ENCODE data around the gene KCNJ14. TPM values are rescaled to one million over a fixed set of nuclear protein-coding genes. Genes with fewer than 3 reads are reported as not detected.

The KCNJ14 gene
- total RNA-seq, 2 experiments from 2014 or later, result 1.3 to 1.5 TPM

GRCh38 chr19:48477698-48478338 is 22.4 kb downstream of the KCNJ14 start:
- POLR2A ChIA-PET, result no interaction called here
- Mint-ChIP-seq H3K4me1 (ENCODE audit: low read depth) (peaks cover 23% of the 10 kb centered on the region), H3K36me3 (ENCODE audit: low read depth) (peaks cover 4% of the 10 kb centered on the region), H3K27me3 (no peaks in the 10 kb centered on the region), H3K4me3 (no peak overlapping the region), H3K9me3 (no peaks in the 10 kb centered on the region), H3K27ac (no peak overlapping the region)
- TF ChIP-seq CTCF (IDR thresholded peaks at IDR 0.05), result no peak
- intact Hi-C loops (cut with micrococcal nuclease), result no loop called here
- CTCF ChIA-PET, result interaction anchor here (1.5 kb wide), 1 partner anchor 12 kb away, joined by 3 read pairs; no protein-coding TSS in a partner anchor
- DNase-seq (no peak), ATAC-seq (no peak)

- ATAC-seq (no peak), DNase-seq (no peak)
- Mint-ChIP-seq H3K4me3 (no peak overlapping the region), H3K9me3 (no peaks in the 10 kb centered on the region), H3K27ac (no peak overlapping the region), H3K36me3 (ENCODE audit: low read depth) (peaks cover 4% of the 10 kb centered on the region), H3K27me3 (no peaks in the 10 kb centered on the region), H3K4me1 (ENCODE audit: low read depth) (peaks cover 23% of the 10 kb centered on the region)
- no peak for TF ChIP-seq CTCF (IDR thresholded peaks at IDR 0.05)
- ChIA-PET CTCF (interaction anchor here (3.2 kb wide), 1 partner anchor 11 kb away, joined by 47 read pairs; no protein-coding TSS in a partner anchor), POLR2A (no interaction called here)
- intact Hi-C loops (cut with micrococcal nuclease), result no loop called here
These were observed 23.2 kb downstream of the KCNJ14 start for GRCh38 chr19:48478339-48479256.

GRCh38 chr19:48479686-48480085 is 24.3 kb downstream of the KCNJ14 start:
- intact Hi-C loops (cut with micrococcal nuclease), result no loop called here
- Mint-ChIP-seq H3K27me3 (no peaks in the 10 kb centered on the region), H3K36me3 (ENCODE audit: low read depth) (peaks cover 2% of the 10 kb centered on the region), H3K4me3 (peak overlapping the region; percentile 77), H3K4me1 (ENCODE audit: low read depth) (peaks cover 23% of the 10 kb centered on the region), H3K27ac (peak overlapping the region; percentile 29), H3K9me3 (no peaks in the 10 kb centered on the region)
- no peak for ATAC-seq
- DNase-seq, result no peak
- POLR2A ChIA-PET, result interaction anchor here (0.9 to 3.0 kb wide), 6 partner anchors 10 to 139 kb away, joined by 3 to 11 read pairs (median 4); partner anchors contain the start of genes GRWD1, RPL18 and SPHK2
- CTCF ChIA-PET, result interaction anchor here (1.6 to 3.2 kb wide), 2 partner anchors 8 to 10 kb away, joined by 3 to 47 read pairs; no protein-coding TSS in a partner anchor
- no peak for TF ChIP-seq CTCF (IDR thresholded peaks at IDR 0.05)

- peak overlapping the region; percentile 75 for H3K27ac Mint-ChIP-seq
- no peaks in the 10 kb centered on the region for H3K9me3 Mint-ChIP-seq
- no peaks in the 10 kb centered on the region for H3K27me3 Mint-ChIP-seq
- ATAC-seq (peak; percentile 55), DNase-seq (peak; percentile 59)
- POLR2A ChIA-PET, result interaction anchor here (0.8 to 3.0 kb wide), 7 partner anchors 10 to 138 kb away, joined by 3 to 11 read pairs (median 4); partner anchors contain the start of genes GRWD1, RPL18 and SPHK2
- intact Hi-C loops (cut with micrococcal nuclease), result no loop called here
- peaks cover 23% of the 10 kb centered on the region for H3K4me1 Mint-ChIP-seq (ENCODE audit: low read depth)
- H3K36me3 Mint-ChIP-seq (ENCODE audit: low read depth), result peaks cover 2% of the 10 kb centered on the region
- peak overlapping the region; percentile 77 for H3K4me3 Mint-ChIP-seq
- TF ChIP-seq CTCF (IDR thresholded peaks at IDR 0.05), result no peak
- CTCF ChIA-PET, result interaction anchor here (1.6 to 3.2 kb wide), 2 partner anchors 8 to 9 kb away, joined by 3 to 47 read pairs; no protein-coding TSS in a partner anchor
These were observed 24.8 kb downstream of the KCNJ14 start for GRCh38 chr19:48480183-48480557.
